NCI-H128 (cell line): ENCODE measurements around the gene LRP1B.

ENCODE experiments used
- DNase-seq: peaks from one replicate; lab custom pipeline; 2025; ENCODE audit not compliant: unreplicated experiment; lab: John Stamatoyannopoulos, UW

Gene LRP1B

GRCh38 chr2:141062031-141062430, 1068.8 kb downstream of the LRP1B start:
- DNase-seq, result no peak

GRCh38 chr2:141058556-141058955, 1072.3 kb downstream of the LRP1B start:
- no peak for DNase-seq

GRCh38 chr2:141055531-141055930, 1075.3 kb downstream of the LRP1B start:
- DNase-seq, result no peak

- DNase-seq, result no peak
Measured at GRCh38 chr2:141048951-141049350, 1081.9 kb downstream of the LRP1B start.

GRCh38 chr2:141041281-141041680, 1089.5 kb downstream of the LRP1B start:
- DNase-seq, result no peak

- no peak for DNase-seq
Measured at GRCh38 chr2:141038341-141038740, 1092.5 kb downstream of the LRP1B start.

- DNase-seq, result no peak
Measured at GRCh38 chr2:141037361-141037760, 1093.5 kb downstream of the LRP1B start.

GRCh38 chr2:141035846-141036420, 1094.9 kb downstream of the LRP1B start:
- DNase-seq, result no peak

GRCh38 chr2:141029428-141030078, 1101.3 kb downstream of the LRP1B start:
- DNase-seq, result no peak

GRCh38 chr2:141027221-141027620, 1103.6 kb downstream of the LRP1B start:
- no peak for DNase-seq

- no peak for DNase-seq
Measured at GRCh38 chr2:141021611-141022010, 1109.2 kb downstream of the LRP1B start.

GRCh38 chr2:141021109-141021508, 1109.7 kb downstream of the LRP1B start:
- no peak for DNase-seq

GRCh38 chr2:141020346-141020745, 1110.5 kb downstream of the LRP1B start:
- DNase-seq, result no peak

- DNase-seq, result no peak
Measured at GRCh38 chr2:141015341-141016047, 1115.3 kb downstream of the LRP1B start.

GRCh38 chr2:141003967-141004657, 1126.7 kb downstream of the LRP1B start:
- no peak for DNase-seq

GRCh38 chr2:141001750-141002149, 1129.1 kb downstream of the LRP1B start:
- DNase-seq, result no peak

- DNase-seq, result no peak
Measured at GRCh38 chr2:140998577-140998976, 1132.2 kb downstream of the LRP1B start.

- no peak for DNase-seq
Measured at GRCh38 chr2:140998017-140998416, 1132.8 kb downstream of the LRP1B start.

- no peak for DNase-seq
Measured at GRCh38 chr2:140994856-140995255, 1136.0 kb downstream of the LRP1B start.

GRCh38 chr2:140990416-140990815, 1140.4 kb downstream of the LRP1B start:
- DNase-seq, result no peak

GRCh38 chr2:140988597-140988996, 1142.2 kb downstream of the LRP1B start:
- DNase-seq, result no peak

GRCh38 chr2:140986456-140986855, 1144.4 kb downstream of the LRP1B start:
- DNase-seq, result no peak
